WTC11 (cell line): ENCODE results near the gene TNKS2. TPM values are rescaled to one million over a fixed set of nuclear protein-coding genes. Genes with fewer than 3 reads are reported as not detected.

ENCODE experiments used
- ATAC-seq: fragments of 200-7000 bp; cut with Tn5 transposase; 2 replicates; pipeline ENCODE4 v1.10.0; 2021; ENCODE audit warnings: mild to moderate bottlenecking, moderate library complexity
- CTCF ChIA-PET: fragments of 300-600 bp; sonication (Branson Sonifier 250); formaldehyde crosslinking; loops from one replicate; lab custom pipeline; 2021; ENCODE audit warnings: antibody characterized with exemption; lab: Charles Lee
- POLR2A ChIA-PET: fragments of 350-600 bp; sonication (Branson Sonifier 250); formaldehyde crosslinking; loops from one replicate; lab custom pipeline; 2021; ENCODE audit warnings: antibody characterized with exemption; lab: Charles Lee
- DNase-seq: peaks from one replicate; pipeline ENCODE4 v3.0.0; 2021; ENCODE audit warnings: low spot score
- H3K27ac Mint-ChIP-seq: 2 replicates; pipeline ENCODE4 v1.8.0; 2021; ENCODE audit warnings: mixed read lengths
- H3K27me3 Mint-ChIP-seq: 2 replicates; pipeline ENCODE4 v1.8.0; 2021; ENCODE audit warnings: low read depth, mild to moderate bottlenecking, moderate library complexity, mixed read lengths
- H3K36me3 Mint-ChIP-seq: 2 replicates; pipeline ENCODE4 v1.8.0; 2021; ENCODE audit warnings: mixed read lengths
- H3K4me1 Mint-ChIP-seq: 2 replicates; pipeline ENCODE4 v1.8.0; 2022; ENCODE audit warnings: mixed read lengths
- H3K4me3 Mint-ChIP-seq: 2 replicates; pipeline ENCODE4 v1.8.0; 2021; ENCODE audit warnings: mild to moderate bottlenecking, moderate library complexity, mixed read lengths
- H3K9me3 Mint-ChIP-seq: 2 replicates; pipeline ENCODE4 v1.8.0; 2021; ENCODE audit warnings: mixed read lengths
- ETV6 ChIP-seq: sonication (generic); formaldehyde crosslinking; IDR thresholded peaks from 2 replicates; pipeline ENCODE4 v1.8.1; 2022; ENCODE audit warnings: mild to moderate bottlenecking, missing genetic modification reagents
- GRHL2 ChIP-seq: fragments of 250-450 bp; sonication (Bioruptor Pico); IDR thresholded peaks from 2 replicates; pipeline ENCODE4 v1.8.0; 2022; ENCODE audit warnings: mild to moderate bottlenecking, moderate library complexity; ENCODE audit not compliant: insufficient replicate concordance, severe bottlenecking
- IRF2 ChIP-seq: sonication (generic); formaldehyde crosslinking; IDR thresholded peaks from 2 replicates; pipeline ENCODE4 v1.8.0; 2022; ENCODE audit warnings: low read depth, missing genetic modification reagents, borderline replicate concordance
- NR3C1 ChIP-seq: sonication (generic); formaldehyde crosslinking; conservative IDR thresholded peaks from 2 replicates; pipeline ENCODE4 v1.8.1; 2023; ENCODE audit warnings: low read depth, mild to moderate bottlenecking, missing genetic modification reagents
- SP1 ChIP-seq: sonication (generic); formaldehyde crosslinking; conservative IDR thresholded peaks from 2 replicates; pipeline ENCODE4 v1.8.1; 2022; ENCODE audit warnings: missing genetic modification reagents
- TEAD4 ChIP-seq: sonication (generic); formaldehyde crosslinking; IDR thresholded peaks from 2 replicates; pipeline ENCODE4 v1.8.0; 2022; ENCODE audit warnings: mild to moderate bottlenecking, missing genetic modification reagents
- ZNF317 ChIP-seq: sonication (generic); formaldehyde crosslinking; IDR thresholded peaks from 2 replicates; pipeline ENCODE4 v1.8.1; 2023; ENCODE audit warnings: low read depth, mild to moderate bottlenecking, moderate library complexity, missing genetic modification reagents, borderline replicate concordance
- total RNA-seq: library from RNA; stranded (reverse); gene quantifications from 3 replicates; pipeline ENCODE4 v1.2.3, GENCODE V29; 2021
- TF ChIP-seq, protein P1 (sequence below): sonication (generic); formaldehyde crosslinking; IDR thresholded peaks from 2 replicates; pipeline ENCODE4 v1.8.0; 2022; ENCODE audit warnings: mild to moderate bottlenecking, missing genetic modification reagents
- TF ChIP-seq, protein P2 (sequence below): fragments of 250-450 bp; sonication (Bioruptor Pico); IDR thresholded peaks from 2 replicates; pipeline ENCODE4 v1.8.0; 2021; ENCODE audit warnings: mild to moderate bottlenecking
- TF ChIP-seq, protein P3 (sequence below): fragments of 250-450 bp; sonication (Bioruptor Pico); IDR thresholded peaks from 2 replicates; pipeline ENCODE4 v1.9.0; 2021; ENCODE audit warnings: moderate library complexity, mild to moderate bottlenecking, inconsistent platforms, borderline replicate concordance
- TF ChIP-seq, protein P4 (sequence below): fragments of 250-450 bp; sonication (Bioruptor Pico); IDR thresholded peaks from 2 replicates; pipeline ENCODE4 v1.9.0; 2021; ENCODE audit warnings: mild to moderate bottlenecking
- TF ChIP-seq, protein P5 (sequence below): sonication (generic); formaldehyde crosslinking; IDR thresholded peaks from 2 replicates; pipeline ENCODE4 v1.8.0; 2023; ENCODE audit warnings: missing genetic modification reagents
- TF ChIP-seq, protein P6 (sequence below): sonication (generic); formaldehyde crosslinking; IDR thresholded peaks from 2 replicates; pipeline ENCODE4 v1.8.1; 2023; ENCODE audit warnings: mild to moderate bottlenecking, missing genetic modification reagents
- TF ChIP-seq, protein P7 (sequence below): sonication (generic); formaldehyde crosslinking; conservative IDR thresholded peaks from 2 replicates; pipeline ENCODE4 v1.8.1; 2022; ENCODE audit warnings: mild to moderate bottlenecking, missing genetic modification reagents
- TF ChIP-seq, protein P8 (sequence below): sonication (generic); formaldehyde crosslinking; IDR thresholded peaks from 2 replicates; pipeline ENCODE4 v1.8.1; 2022; ENCODE audit warnings: mild to moderate bottlenecking, missing genetic modification reagents, moderate library complexity, borderline replicate concordance
- TF ChIP-seq, protein P9 (sequence below): sonication (generic); formaldehyde crosslinking; IDR thresholded peaks from 2 replicates; pipeline ENCODE4 v1.8.1; 2022; ENCODE audit warnings: missing genetic modification reagents, borderline replicate concordance
- TF ChIP-seq, protein P10 (sequence below): fragments of 250-450 bp; sonication (Bioruptor Pico); IDR thresholded peaks from 2 replicates; pipeline ENCODE4 v1.9.0; 2021; ENCODE audit warnings: mild to moderate bottlenecking
- TF ChIP-seq, protein P11 (sequence below): sonication (generic); formaldehyde crosslinking; IDR thresholded peaks from 2 replicates; pipeline ENCODE4 v1.8.1; 2022; ENCODE audit warnings: mild to moderate bottlenecking, moderate library complexity, missing genetic modification reagents
- TF ChIP-seq, protein P12 (sequence below): fragments of 250-450 bp; sonication (Bioruptor Pico); conservative IDR thresholded peaks from 2 replicates; pipeline ENCODE4 v1.9.0; 2021; ENCODE audit warnings: mild to moderate bottlenecking

TNKS2 gene
- total RNA-seq, 1 experiment from 2014 or later, result 53.5 TPM

DNA sequence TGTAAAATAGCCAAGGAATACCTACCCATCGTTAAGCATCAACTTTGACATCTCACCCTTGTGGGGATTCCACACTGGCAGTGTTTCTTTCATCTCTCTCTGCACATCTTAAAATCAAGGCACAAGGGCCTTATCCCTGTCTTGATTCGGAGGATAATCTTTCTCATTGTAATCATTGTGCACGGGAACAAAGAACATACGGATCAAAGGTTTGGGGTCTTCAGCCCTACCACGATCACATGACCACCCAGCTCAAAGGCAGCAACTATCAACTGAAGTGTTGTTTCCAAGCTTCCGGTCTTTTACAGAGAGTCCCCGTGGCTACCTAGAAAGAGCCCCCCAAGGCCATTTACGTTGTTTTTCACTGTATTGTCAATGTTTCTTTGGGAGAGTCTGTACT, 99.2 kb downstream of the TNKS2 start:
- H3K27ac Mint-ChIP-seq, result no peak overlapping the region
- ATAC-seq (no peak), DNase-seq (no peak)
- POLR2A ChIA-PET, result no interaction called here
- peaks cover 24% of the 10 kb centered on the region for H3K9me3 Mint-ChIP-seq
- CTCF ChIA-PET, result no interaction called here
- peaks cover 16% of the 10 kb centered on the region for H3K4me1 Mint-ChIP-seq
- H3K27me3 Mint-ChIP-seq, result no peaks in the 10 kb centered on the region
- H3K4me3 Mint-ChIP-seq, result no peak overlapping the region
- H3K36me3 Mint-ChIP-seq, result peaks cover 8% of the 10 kb centered on the region
- TF ChIP-seq, protein P1, sequence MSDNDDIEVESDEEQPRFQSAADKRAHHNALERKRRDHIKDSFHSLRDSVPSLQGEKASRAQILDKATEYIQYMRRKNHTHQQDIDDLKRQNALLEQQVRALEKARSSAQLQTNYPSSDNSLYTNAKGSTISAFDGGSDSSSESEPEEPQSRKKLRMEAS (CRISPR knock-in tag), result no peak
- TF ChIP-seq, protein P2, sequence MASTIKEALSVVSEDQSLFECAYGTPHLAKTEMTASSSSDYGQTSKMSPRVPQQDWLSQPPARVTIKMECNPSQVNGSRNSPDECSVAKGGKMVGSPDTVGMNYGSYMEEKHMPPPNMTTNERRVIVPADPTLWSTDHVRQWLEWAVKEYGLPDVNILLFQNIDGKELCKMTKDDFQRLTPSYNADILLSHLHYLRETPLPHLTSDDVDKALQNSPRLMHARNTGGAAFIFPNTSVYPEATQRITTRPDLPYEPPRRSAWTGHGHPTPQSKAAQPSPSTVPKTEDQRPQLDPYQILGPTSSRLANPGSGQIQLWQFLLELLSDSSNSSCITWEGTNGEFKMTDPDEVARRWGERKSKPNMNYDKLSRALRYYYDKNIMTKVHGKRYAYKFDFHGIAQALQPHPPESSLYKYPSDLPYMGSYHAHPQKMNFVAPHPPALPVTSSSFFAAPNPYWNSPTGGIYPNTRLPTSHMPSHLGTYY (CRISPR knock-in tag), result no peak
- no peak for TF ChIP-seq ETV6
- no peak for TF ChIP-seq TEAD4 (CRISPR knock-in tag)
- no peak for TF ChIP-seq NR3C1 (CRISPR knock-in tag)
- TF ChIP-seq, protein P3, sequence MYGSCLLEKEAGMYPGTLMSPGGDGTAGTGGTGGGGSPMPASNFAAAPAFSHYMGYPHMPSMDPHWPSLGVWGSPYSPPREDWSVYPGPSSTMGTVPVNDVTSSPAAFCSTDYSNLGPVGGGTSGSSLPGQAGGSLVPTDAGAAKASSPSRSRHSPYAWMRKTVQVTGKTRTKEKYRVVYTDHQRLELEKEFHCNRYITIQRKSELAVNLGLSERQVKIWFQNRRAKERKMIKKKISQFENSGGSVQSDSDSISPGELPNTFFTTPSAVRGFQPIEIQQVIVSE (CRISPR knock-in tag), result no peak
- no peak for TF ChIP-seq IRF2 (CRISPR knock-in tag)
- TF ChIP-seq, protein P4, sequence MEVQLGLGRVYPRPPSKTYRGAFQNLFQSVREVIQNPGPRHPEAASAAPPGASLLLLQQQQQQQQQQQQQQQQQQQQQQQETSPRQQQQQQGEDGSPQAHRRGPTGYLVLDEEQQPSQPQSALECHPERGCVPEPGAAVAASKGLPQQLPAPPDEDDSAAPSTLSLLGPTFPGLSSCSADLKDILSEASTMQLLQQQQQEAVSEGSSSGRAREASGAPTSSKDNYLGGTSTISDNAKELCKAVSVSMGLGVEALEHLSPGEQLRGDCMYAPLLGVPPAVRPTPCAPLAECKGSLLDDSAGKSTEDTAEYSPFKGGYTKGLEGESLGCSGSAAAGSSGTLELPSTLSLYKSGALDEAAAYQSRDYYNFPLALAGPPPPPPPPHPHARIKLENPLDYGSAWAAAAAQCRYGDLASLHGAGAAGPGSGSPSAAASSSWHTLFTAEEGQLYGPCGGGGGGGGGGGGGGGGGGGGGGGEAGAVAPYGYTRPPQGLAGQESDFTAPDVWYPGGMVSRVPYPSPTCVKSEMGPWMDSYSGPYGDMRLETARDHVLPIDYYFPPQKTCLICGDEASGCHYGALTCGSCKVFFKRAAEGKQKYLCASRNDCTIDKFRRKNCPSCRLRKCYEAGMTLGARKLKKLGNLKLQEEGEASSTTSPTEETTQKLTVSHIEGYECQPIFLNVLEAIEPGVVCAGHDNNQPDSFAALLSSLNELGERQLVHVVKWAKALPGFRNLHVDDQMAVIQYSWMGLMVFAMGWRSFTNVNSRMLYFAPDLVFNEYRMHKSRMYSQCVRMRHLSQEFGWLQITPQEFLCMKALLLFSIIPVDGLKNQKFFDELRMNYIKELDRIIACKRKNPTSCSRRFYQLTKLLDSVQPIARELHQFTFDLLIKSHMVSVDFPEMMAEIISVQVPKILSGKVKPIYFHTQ (CRISPR knock-in tag), result no peak
- TF ChIP-seq, protein P5, sequence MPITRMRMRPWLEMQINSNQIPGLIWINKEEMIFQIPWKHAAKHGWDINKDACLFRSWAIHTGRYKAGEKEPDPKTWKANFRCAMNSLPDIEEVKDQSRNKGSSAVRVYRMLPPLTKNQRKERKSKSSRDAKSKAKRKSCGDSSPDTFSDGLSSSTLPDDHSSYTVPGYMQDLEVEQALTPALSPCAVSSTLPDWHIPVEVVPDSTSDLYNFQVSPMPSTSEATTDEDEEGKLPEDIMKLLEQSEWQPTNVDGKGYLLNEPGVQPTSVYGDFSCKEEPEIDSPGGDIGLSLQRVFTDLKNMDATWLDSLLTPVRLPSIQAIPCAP (CRISPR knock-in tag), result no peak
- no peak for TF ChIP-seq GRHL2 (CRISPR knock-in tag)
- TF ChIP-seq, protein P6, sequence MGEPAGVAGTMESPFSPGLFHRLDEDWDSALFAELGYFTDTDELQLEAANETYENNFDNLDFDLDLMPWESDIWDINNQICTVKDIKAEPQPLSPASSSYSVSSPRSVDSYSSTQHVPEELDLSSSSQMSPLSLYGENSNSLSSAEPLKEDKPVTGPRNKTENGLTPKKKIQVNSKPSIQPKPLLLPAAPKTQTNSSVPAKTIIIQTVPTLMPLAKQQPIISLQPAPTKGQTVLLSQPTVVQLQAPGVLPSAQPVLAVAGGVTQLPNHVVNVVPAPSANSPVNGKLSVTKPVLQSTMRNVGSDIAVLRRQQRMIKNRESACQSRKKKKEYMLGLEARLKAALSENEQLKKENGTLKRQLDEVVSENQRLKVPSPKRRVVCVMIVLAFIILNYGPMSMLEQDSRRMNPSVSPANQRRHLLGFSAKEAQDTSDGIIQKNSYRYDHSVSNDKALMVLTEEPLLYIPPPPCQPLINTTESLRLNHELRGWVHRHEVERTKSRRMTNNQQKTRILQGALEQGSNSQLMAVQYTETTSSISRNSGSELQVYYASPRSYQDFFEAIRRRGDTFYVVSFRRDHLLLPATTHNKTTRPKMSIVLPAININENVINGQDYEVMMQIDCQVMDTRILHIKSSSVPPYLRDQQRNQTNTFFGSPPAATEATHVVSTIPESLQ (CRISPR knock-in tag), result no peak
- TF ChIP-seq, protein P7, sequence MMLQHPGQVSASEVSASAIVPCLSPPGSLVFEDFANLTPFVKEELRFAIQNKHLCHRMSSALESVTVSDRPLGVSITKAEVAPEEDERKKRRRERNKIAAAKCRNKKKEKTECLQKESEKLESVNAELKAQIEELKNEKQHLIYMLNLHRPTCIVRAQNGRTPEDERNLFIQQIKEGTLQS (CRISPR knock-in tag), result no peak
- TF ChIP-seq, protein P8, sequence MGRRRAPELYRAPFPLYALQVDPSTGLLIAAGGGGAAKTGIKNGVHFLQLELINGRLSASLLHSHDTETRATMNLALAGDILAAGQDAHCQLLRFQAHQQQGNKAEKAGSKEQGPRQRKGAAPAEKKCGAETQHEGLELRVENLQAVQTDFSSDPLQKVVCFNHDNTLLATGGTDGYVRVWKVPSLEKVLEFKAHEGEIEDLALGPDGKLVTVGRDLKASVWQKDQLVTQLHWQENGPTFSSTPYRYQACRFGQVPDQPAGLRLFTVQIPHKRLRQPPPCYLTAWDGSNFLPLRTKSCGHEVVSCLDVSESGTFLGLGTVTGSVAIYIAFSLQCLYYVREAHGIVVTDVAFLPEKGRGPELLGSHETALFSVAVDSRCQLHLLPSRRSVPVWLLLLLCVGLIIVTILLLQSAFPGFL (CRISPR knock-in tag), result no peak
- TF ChIP-seq, protein P9, sequence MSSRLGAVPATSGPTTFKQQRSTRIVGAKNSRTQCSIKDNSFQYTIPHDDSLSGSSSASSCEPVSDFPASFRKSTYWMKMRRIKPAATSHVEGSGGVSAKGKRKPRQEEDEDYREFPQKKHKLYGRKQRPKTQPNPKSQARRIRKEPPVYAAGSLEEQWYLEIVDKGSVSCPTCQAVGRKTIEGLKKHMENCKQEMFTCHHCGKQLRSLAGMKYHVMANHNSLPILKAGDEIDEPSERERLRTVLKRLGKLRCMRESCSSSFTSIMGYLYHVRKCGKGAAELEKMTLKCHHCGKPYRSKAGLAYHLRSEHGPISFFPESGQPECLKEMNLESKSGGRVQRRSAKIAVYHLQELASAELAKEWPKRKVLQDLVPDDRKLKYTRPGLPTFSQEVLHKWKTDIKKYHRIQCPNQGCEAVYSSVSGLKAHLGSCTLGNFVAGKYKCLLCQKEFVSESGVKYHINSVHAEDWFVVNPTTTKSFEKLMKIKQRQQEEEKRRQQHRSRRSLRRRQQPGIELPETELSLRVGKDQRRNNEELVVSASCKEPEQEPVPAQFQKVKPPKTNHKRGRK (CRISPR knock-in tag), result no peak
- TF ChIP-seq, protein P10, sequence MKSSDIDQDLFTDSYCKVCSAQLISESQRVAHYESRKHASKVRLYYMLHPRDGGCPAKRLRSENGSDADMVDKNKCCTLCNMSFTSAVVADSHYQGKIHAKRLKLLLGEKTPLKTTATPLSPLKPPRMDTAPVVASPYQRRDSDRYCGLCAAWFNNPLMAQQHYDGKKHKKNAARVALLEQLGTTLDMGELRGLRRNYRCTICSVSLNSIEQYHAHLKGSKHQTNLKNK (CRISPR knock-in tag), result no peak
- TF ChIP-seq SP1 (CRISPR knock-in tag), result no peak
- TF ChIP-seq, protein P11, sequence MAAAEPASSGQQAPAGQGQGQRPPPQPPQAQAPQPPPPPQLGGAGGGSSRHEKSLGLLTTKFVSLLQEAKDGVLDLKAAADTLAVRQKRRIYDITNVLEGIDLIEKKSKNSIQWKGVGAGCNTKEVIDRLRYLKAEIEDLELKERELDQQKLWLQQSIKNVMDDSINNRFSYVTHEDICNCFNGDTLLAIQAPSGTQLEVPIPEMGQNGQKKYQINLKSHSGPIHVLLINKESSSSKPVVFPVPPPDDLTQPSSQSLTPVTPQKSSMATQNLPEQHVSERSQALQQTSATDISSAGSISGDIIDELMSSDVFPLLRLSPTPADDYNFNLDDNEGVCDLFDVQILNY (CRISPR knock-in tag), result no peak
- no peak for TF ChIP-seq ZNF317
- TF ChIP-seq, protein P12, sequence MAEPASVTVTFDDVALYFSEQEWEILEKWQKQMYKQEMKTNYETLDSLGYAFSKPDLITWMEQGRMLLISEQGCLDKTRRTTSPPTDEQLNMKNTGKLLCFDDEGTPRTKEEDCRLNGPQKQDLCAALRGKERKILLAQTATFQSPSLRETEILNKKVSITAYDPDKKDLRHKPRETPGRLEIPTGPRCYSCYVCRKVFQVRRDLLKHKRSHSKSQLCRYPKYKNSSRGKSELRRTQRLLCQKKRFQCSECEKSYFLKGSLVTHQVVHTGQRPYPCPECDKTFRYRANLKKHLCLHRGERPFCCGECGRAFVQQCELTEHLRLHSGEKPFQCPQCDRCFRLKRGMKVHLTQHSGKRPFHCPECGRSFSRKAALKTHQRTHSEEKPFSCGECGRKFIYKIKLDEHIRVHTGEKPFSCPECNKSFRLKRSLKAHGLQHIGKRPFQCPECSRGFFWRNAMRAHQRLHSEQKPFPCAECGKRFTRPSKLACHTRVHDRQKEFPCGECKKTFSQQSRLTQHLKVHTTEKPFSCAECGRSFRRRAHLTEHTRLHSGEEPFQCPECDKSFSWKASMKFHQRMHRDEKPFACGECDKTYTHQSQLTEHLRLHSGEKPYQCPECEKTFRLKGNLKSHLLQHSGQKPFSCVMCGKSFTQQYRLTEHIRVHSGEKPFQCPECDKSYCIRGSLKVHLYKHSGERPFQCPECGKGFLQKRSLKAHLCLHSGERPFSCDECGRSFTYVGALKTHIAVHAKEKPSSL, result no peak
